GM19023 (cell line): ENCODE data around the gene MARVELD2.

Experiments used
- ATAC-seq: cut with Tn5 transposase; IDR thresholded peaks from one replicate; pipeline ENCODE4 v1.9.1; 2021; ENCODE audit warnings: mild to moderate bottlenecking, moderate library complexity; ENCODE audit not compliant: unreplicated experiment

The MARVELD2 gene

GRCh38 chr5:69492391-69492922, 77.5 kb downstream of the MARVELD2 start, which contains the start of gene OCLN:
OCLN (plus strand) TSS chr5:69492790; CDS start chr5:69504245, 11,455 bp downstream.
- peak; percentile 62 for ATAC-seq

- ATAC-seq = peak; percentile 57
Observed at GRCh38 chr5:69492923-69493395, 78.0 kb downstream of the MARVELD2 start.

- ATAC-seq = peak; percentile 34
Observed at GRCh38 chr5:69493396-69494133, 78.6 kb downstream of the MARVELD2 start.
